Measurements from ENCODE around the gene DPYSL5. TPM values are rescaled to one million over a fixed set of nuclear protein-coding genes. Genes with fewer than 3 reads are reported as not detected.

The DPYSL5 gene
- total RNA-seq, 4 donors from 2014 or later, result 0.13 to 0.50 (median 0.41) TPM

DNA sequence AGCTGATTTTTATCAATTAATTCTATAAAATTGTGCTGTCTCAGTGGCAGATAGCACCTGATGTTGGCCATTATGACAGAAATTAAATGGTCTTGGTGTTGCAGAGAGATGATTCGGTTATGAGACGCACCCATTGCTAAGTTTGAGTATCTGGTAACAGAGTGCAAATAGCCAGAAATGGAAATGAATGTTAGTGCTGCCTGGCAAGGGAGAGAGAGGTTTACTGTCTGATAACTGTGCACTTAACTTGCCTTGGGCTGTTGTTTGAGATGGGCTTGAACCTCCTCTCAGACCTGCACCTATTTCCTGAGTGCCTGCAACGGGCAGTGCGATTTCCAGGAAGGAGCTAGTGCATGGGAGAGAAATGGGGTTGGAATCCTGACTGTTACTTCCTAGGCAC lies 11.7 kb downstream of the DPYSL5 start:
- intact Hi-C loops (cut with DNase I), result no loop called here
- H3K4me3 ChIP-seq, result no peak overlapping the region
- H3K27ac ChIP-seq (replicated peaks in 1 of 4), result no peak overlapping the region
- no peaks in the 10 kb centered on the region for H3K9me3 ChIP-seq
- DNase-seq (ENCODE audit: extremely low spot score), result peak; percentile 26
- H3K27me3 ChIP-seq, result peaks cover 0 to 22% (median 0%) of the 10 kb centered on the region in 4 donors
- WGBS, result 92% methylated on average over 4 of the region's 4 CpGs
- TF ChIP-seq EP300 (IDR thresholded peaks at IDR 0.05) (no peak), POLR2A (IDR thresholded peaks at IDR 0.05; ENCODE audit: low read depth) (no peak), POLR2AphosphoS5 (IDR thresholded peaks at IDR 0.05) (no peak)
- TF ChIP-seq, protein P1, sequence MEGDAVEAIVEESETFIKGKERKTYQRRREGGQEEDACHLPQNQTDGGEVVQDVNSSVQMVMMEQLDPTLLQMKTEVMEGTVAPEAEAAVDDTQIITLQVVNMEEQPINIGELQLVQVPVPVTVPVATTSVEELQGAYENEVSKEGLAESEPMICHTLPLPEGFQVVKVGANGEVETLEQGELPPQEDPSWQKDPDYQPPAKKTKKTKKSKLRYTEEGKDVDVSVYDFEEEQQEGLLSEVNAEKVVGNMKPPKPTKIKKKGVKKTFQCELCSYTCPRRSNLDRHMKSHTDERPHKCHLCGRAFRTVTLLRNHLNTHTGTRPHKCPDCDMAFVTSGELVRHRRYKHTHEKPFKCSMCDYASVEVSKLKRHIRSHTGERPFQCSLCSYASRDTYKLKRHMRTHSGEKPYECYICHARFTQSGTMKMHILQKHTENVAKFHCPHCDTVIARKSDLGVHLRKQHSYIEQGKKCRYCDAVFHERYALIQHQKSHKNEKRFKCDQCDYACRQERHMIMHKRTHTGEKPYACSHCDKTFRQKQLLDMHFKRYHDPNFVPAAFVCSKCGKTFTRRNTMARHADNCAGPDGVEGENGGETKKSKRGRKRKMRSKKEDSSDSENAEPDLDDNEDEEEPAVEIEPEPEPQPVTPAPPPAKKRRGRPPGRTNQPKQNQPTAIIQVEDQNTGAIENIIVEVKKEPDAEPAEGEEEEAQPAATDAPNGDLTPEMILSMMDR (IDR thresholded peaks at IDR 0.05), result no peak
- no peaks in the 10 kb centered on the region for H3K36me3 ChIP-seq
- peaks cover 0 to 4% (median 0%) of the 10 kb centered on the region in 4 donors for H3K4me1 ChIP-seq

DNA sequence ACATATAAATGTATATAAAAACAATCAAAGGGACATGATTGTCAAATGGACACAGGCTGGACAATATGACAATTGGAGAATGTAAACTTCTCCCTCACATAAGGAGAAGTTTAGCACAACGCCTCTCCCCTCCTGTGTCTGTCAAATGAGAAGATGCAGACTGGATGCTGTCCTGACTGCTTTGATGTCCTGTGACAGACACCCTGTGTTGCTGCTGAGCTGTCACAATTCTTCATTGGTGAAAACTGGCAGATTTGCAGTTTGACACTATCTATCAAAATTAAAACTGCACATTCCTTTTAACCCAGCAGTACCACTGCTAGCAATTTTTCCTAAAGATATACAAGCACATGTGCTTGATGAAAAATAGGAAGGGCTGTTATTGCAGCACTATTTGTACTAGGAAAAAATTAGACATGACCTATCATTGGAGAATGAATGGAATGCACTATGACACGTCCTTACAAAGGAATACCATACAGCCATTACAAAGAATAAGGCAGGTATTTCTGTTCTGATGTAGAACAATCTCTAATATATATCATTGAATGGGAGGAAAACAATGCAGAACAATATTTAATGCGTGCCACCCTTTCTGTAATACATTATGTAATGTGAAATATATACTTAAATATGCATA lies 12.4 kb downstream of the DPYSL5 start:
- H3K36me3 ChIP-seq, result no peaks in the 10 kb centered on the region
- H3K27ac ChIP-seq (replicated peaks in 1 of 4), result no peak overlapping the region
- H3K4me1 ChIP-seq, result peaks cover 0 to 4% (median 0%) of the 10 kb centered on the region in 4 donors
- 66% methylated on average over 3 of the region's 3 CpGs for WGBS
- TF ChIP-seq EP300 (IDR thresholded peaks at IDR 0.05), result no peak
- intact Hi-C loops (cut with DNase I), result no loop called here
- H3K27me3 ChIP-seq, result peaks cover 0 to 15% (median 0%) of the 10 kb centered on the region in 4 donors
- peak; percentile 45 for DNase-seq (ENCODE audit: extremely low spot score)
- H3K9me3 ChIP-seq, result no peaks in the 10 kb centered on the region
- H3K4me3 ChIP-seq, result no peak overlapping the region

DNA sequence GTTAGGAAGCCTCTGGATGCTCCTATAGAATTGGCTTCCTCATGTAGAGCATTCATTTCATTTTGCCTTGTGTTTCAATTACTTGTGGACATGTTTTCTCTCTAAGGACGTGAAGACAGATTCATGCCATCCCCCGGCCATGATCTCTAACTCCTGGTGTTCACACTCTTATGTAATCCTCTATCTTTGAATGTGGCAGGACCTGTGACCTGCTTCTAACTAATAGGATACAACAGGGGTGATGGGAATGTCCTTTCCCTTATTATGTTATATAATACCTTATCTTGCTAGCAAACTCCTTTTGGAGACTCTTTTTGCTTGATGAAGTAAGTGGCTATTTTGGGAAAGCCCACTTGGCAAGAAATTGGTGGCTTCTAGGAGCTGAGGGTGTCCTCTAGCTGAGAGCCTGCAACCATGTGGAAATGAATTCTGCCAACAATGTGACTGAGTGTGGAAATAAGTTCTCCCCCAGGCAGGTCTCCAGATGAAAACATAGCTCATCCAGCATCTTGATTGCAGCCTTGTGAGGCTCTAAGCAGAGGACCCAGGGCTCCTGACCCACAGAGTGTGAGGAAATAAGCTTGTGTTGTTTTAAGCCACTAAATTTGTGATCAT lies 13.8 kb downstream of the DPYSL5 start:
- H3K27me3 ChIP-seq, result peaks cover 0 to 12% (median 0%) of the 10 kb centered on the region in 4 donors
- no peak for DNase-seq (ENCODE audit: extremely low spot score)
- H3K36me3 ChIP-seq, result no peaks in the 10 kb centered on the region
- H3K4me3 ChIP-seq, result no peak overlapping the region
- no peaks in the 10 kb centered on the region for H3K9me3 ChIP-seq
- H3K4me1 ChIP-seq, result peaks cover 0 to 4% (median 0%) of the 10 kb centered on the region in 4 donors
- TF ChIP-seq POLR2AphosphoS5 (IDR thresholded peaks at IDR 0.05), result peak in 1 of 2 donors; percentile 25
- TF ChIP-seq, protein P1 (IDR thresholded peaks at IDR 0.05), result no peak
- no peak overlapping the region for H3K27ac ChIP-seq (replicated peaks in 1 of 4)
- 59% methylated on average over 2 of the region's 2 CpGs for whole genome bisulfite sequencing
- intact Hi-C loops (cut with DNase I), result no loop called here

DNA sequence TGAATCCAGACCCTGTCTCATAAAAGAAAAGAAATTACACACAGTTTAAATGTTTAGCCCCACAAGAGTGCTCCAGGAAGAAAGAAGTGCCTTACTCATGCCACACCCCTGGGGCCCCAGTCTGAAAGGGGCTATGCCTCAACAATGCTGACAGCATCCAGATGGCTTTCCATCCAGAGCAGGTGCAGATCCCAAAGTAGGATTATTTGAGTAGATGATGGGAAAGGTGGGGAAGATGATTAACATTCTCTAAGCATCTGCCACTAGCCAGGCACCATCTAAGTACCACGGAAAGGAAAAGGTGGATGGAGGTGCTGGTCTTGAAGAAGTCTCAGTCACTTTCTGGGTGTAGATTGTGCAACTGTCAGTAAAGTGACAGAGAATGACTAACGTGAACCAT lies 16.3 kb downstream of the DPYSL5 start:
- TF ChIP-seq EP300 (IDR thresholded peaks at IDR 0.05) (no peak), POLR2AphosphoS5 (IDR thresholded peaks at IDR 0.05) (no peak), POLR2A (IDR thresholded peaks at IDR 0.05; ENCODE audit: low read depth) (no peak)
- TF ChIP-seq, protein P1 (IDR thresholded peaks at IDR 0.05), result no peak
- no peak for DNase-seq (ENCODE audit: extremely low spot score)
- Histone ChIP-seq H3K4me3 (no peak overlapping the region), H3K9me3 (no peaks in the 10 kb centered on the region), H3K4me1 (peaks cover 0 to 4% (median 0%) of the 10 kb centered on the region in 4 donors), H3K27me3 (peaks cover 0 to 3% (median 0%) of the 10 kb centered on the region in 4 donors), H3K27ac (replicated peaks in 1 of 4) (no peak overlapping the region), H3K36me3 (no peaks in the 10 kb centered on the region)
- intact Hi-C loops (cut with DNase I), result no loop called here
- 85% methylated on average over 2 of the region's 2 CpGs for WGBS

DNA sequence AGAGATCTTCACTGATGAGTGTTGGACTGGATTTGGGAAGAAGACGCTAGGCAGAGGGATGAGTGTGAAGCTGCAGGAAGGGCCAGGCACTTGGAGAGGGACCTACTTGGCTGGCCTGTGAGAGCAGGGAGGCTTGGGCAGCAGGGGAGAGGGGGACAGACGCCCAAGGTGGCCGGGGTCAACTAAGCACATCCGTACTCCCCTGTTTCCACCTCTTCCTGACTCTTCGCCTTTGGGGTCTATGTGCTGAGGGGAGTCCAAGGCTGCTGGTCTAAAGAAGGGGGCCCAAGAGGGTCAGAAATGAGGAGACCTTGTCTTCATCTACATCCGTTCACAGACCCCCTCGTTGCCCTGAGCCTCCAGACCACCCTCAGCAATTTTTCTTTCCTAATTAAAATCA lies 16.7 kb downstream of the DPYSL5 start:
- DNase-seq (ENCODE audit: extremely low spot score), result no peak
- WGBS, result 87% methylated on average over 7 of the region's 7 CpGs
- Histone ChIP-seq H3K27me3 (peaks cover 0 to 4% (median 0%) of the 10 kb centered on the region in 4 donors), H3K27ac (replicated peaks in 1 of 4) (no peak overlapping the region), H3K4me3 (no peak overlapping the region), H3K36me3 (no peaks in the 10 kb centered on the region), H3K9me3 (no peaks in the 10 kb centered on the region), H3K4me1 (peaks cover 0 to 4% (median 0%) of the 10 kb centered on the region in 4 donors)
- no peak for TF ChIP-seq POLR2A (IDR thresholded peaks at IDR 0.05; ENCODE audit: low read depth)
- TF ChIP-seq POLR2AphosphoS5 (IDR thresholded peaks at IDR 0.05), result no peak
- TF ChIP-seq EP300 (IDR thresholded peaks at IDR 0.05), result no peak
- TF ChIP-seq, protein P1 (IDR thresholded peaks at IDR 0.05), result no peak
- intact Hi-C loops (cut with DNase I), result no loop called here
